Measurements from ENCODE around the gene ALAD.

The ALAD gene

GRCh38 chr9:113349445-113350094, 51.5 kb downstream of the ALAD start, which contains the start of gene BSPRY:
Gene BSPRY (plus strand): TSS chr9:113349541. CDS start chr9:113349580, 39 bp downstream.
- peak; percentile 65 for ATAC-seq
- TF ChIP-seq ARNTL (CRISPR knock-in tag; IDR thresholded peaks at IDR 0.05; ENCODE audit: borderline replicate concordance, low read depth) (no peak), ZC3H10 (CRISPR knock-in tag; IDR thresholded peaks at IDR 0.05) (no peak), GLIS3 (CRISPR knock-in tag; IDR thresholded peaks at IDR 0.05) (no peak), ZFP30 (CRISPR knock-in tag; IDR thresholded peaks at IDR 0.05) (no peak), BACH2 (CRISPR knock-in tag; IDR thresholded peaks at IDR 0.05; ENCODE audit: borderline replicate concordance) (no peak), TCF4 (CRISPR knock-in tag; IDR thresholded peaks at IDR 0.05; ENCODE audit: borderline replicate concordance) (no peak), PPARA (CRISPR knock-in tag; IDR thresholded peaks at IDR 0.05; ENCODE audit: borderline replicate concordance) (no peak), ZNF8 (CRISPR knock-in tag; IDR thresholded peaks at IDR 0.05) (no peak), ZNF70 (CRISPR knock-in tag; IDR thresholded peaks at IDR 0.05) (no peak), ZNF565 (CRISPR knock-in tag; conservative IDR thresholded peaks at IDR 0.05; ENCODE audit: low read depth) (no peak), CSDC2 (CRISPR knock-in tag; IDR thresholded peaks at IDR 0.05) (no peak), POU6F1 (CRISPR knock-in tag; IDR thresholded peaks at IDR 0.05; ENCODE audit: borderline replicate concordance, low read depth) (no peak), TSHZ2 (CRISPR knock-in tag; IDR thresholded peaks at IDR 0.05) (no peak)

GRCh38 chr9:113349066-113349444, 52.0 kb downstream of the ALAD start:
- no peak for TF ChIP-seq TCF4 (CRISPR knock-in tag; IDR thresholded peaks at IDR 0.05; ENCODE audit: borderline replicate concordance)
- no peak for TF ChIP-seq PATZ1 (CRISPR knock-in tag; IDR thresholded peaks at IDR 0.05; ENCODE audit: borderline replicate concordance)
- TF ChIP-seq ARNTL (CRISPR knock-in tag; IDR thresholded peaks at IDR 0.05; ENCODE audit: borderline replicate concordance, low read depth), result no peak
- no peak for TF ChIP-seq PPARA (CRISPR knock-in tag; IDR thresholded peaks at IDR 0.05; ENCODE audit: borderline replicate concordance)
- TF ChIP-seq ZNF565 (CRISPR knock-in tag; conservative IDR thresholded peaks at IDR 0.05; ENCODE audit: low read depth), result no peak
- no peak for ATAC-seq

GRCh38 chr9:113348437-113348836, 52.6 kb downstream of the ALAD start:
- no peak for ATAC-seq
- TF ChIP-seq OSR1 (CRISPR knock-in tag; IDR thresholded peaks at IDR 0.05) (no peak), BACH2 (CRISPR knock-in tag; IDR thresholded peaks at IDR 0.05; ENCODE audit: borderline replicate concordance) (no peak), ZNF565 (CRISPR knock-in tag; conservative IDR thresholded peaks at IDR 0.05; ENCODE audit: low read depth) (no peak), ISL1 (CRISPR knock-in tag; IDR thresholded peaks at IDR 0.05) (no peak), SNAI2 (CRISPR knock-in tag; IDR thresholded peaks at IDR 0.05) (no peak)

- ATAC-seq, result no peak
- no peak for TF ChIP-seq CSRNP3 (CRISPR knock-in tag; IDR thresholded peaks at IDR 0.05)
- TF ChIP-seq SNAI2 (CRISPR knock-in tag; IDR thresholded peaks at IDR 0.05), result peak; percentile 56; the same call in 1 of the 2 replicates
Observed at GRCh38 chr9:113345671-113346070, 55.4 kb downstream of the ALAD start.

GRCh38 chr9:113345190-113345589, 55.9 kb downstream of the ALAD start:
- no peak for ATAC-seq
- no peak for TF ChIP-seq ZFP3 (CRISPR knock-in tag; IDR thresholded peaks at IDR 0.05)
- no peak for TF ChIP-seq BACH2 (CRISPR knock-in tag; IDR thresholded peaks at IDR 0.05; ENCODE audit: borderline replicate concordance)
- no peak for TF ChIP-seq POU6F1 (CRISPR knock-in tag; IDR thresholded peaks at IDR 0.05; ENCODE audit: borderline replicate concordance, low read depth)
- TF ChIP-seq TSHZ2 (CRISPR knock-in tag; IDR thresholded peaks at IDR 0.05), result no peak
- TF ChIP-seq ZC3H10 (CRISPR knock-in tag; IDR thresholded peaks at IDR 0.05), result no peak

Data from SK-N-SH treated with all-trans-retinoic acid at 6 μM for 48 hours (cell line).